Right lobe of liver (tissue), 6 donors: ENCODE measurements around the gene HOMER2. TPM values are rescaled to one million over a fixed set of nuclear protein-coding genes. Genes with fewer than 3 reads are reported as not detected.

Experiments used
- ATAC-seq, 4 donors: fragments of 200-7000 bp; cut with Tn5 transposase; one replicate each; pipeline ENCODE4 v1.9.1; 2020; ENCODE audit warnings: mild to moderate bottlenecking in 4 of 4, moderate library complexity in 4 of 4
- DNase-seq, 3 donors: peaks; one replicate each; pipeline ENCODE4 v3.0.0-alpha.2; 2020
- H3K27ac ChIP-seq, 3 donors: fragments of 200-600 bp; one replicate each; pipeline ENCODE4 v1.8.0; 2022
- H3K27me3 ChIP-seq, 2 donors: fragments of 200-600 bp; one replicate each; pipeline ENCODE4 v1.8.0; 2022
- H3K36me3 ChIP-seq, 4 donors: fragments of 200-600 bp; sonication (generic) in 1 of 4; one replicate each; pipeline versions ENCODE4 v1.5.1 to v1.8.0; 2017 to 2022; ENCODE audit warnings: control low read depth in 1 of 4
- H3K4me1 ChIP-seq, 4 donors: fragments of 200-600 bp; sonication (generic) in 1 of 4; one replicate each; pipeline versions ENCODE4 v1.5.1 to v1.8.0; 2017 to 2022; ENCODE audit warnings: control low read depth in 1 of 4
- H3K4me3 ChIP-seq, 3 donors: fragments of 200-600 bp; one replicate each; pipeline ENCODE4 v1.8.0; 2022
- H3K9me3 ChIP-seq, 4 donors: fragments of 200-600 bp; sonication (generic) in 1 of 4; one replicate each; pipeline versions ENCODE4 v1.5.1 to v1.8.0; 2017 to 2022; ENCODE audit warnings: control low read depth in 1 of 4
- POLR2A ChIP-seq: fragments of 450-650 bp; IDR thresholded peaks from one replicate; pipeline ENCODE4 v1.6.1; 2017; ENCODE audit warnings: antibody characterized with exemption, mild to moderate bottlenecking
- WGBS: methylation state at CpG from one replicate; pipeline ENCODE4 v1.1.6; 2018; ENCODE audit warnings: low coverage, low lambda C conversion rate; ENCODE audit not compliant: insufficient coverage; ENCODE audit errors: missing lambda C conversion rate; 5-methylcytosine and 5-hydroxymethylcytosine counted together
- intact Hi-C, 2 donors: fragments of 100-400 bp; cut with DNase I; formaldehyde crosslinking; loops; one replicate each; pipeline versions ENCODE4 v1.11.2 to v1.14.1; 2022
- total RNA-seq, 6 experiments: library from RNA; depleted of rRNA in 2 of 6; stranded (reverse); fragments of >200 nt in 2 of 6; fragmentation: NEBNext Ultra II Directional in 3 of 6; extraction: Animal tissue kit (Norgen Biotek cat#: 25700) in 3 of 6; gene quantifications; one replicate each; pipeline versions ENCODE4 v1.1.0 to v1.2.4, GENCODE V29; 2016 to 2023
- TF ChIP-seq, protein P1 (sequence below), 4 donors: fragments of 200-600 bp in 3 of 4; fragments of 450-650 bp in 1 of 4; IDR thresholded peaks; one replicate each; pipeline versions ENCODE4 v1.5.1 to v1.8.0; 2016 to 2022; ENCODE audit warnings: antibody characterized with exemption in 4 of 4, mild to moderate bottlenecking in 2 of 4
- donor health status: DM: no; HTN: yes; CAD: no.
- donor health status: DM: no; HTN: no; CAD: no.
- donor health status: DM: no; HTN: no; CAD: no.
- donor health status: DM: no; HTN: yes; CAD: no.
- donor health status: DM: no; HTN: yes; CAD: no.

HOMER2 gene
- total RNA-seq, 6 experiments from 2014 or later = 16.8 to 66.2 (median 60.7) TPM

DNA sequence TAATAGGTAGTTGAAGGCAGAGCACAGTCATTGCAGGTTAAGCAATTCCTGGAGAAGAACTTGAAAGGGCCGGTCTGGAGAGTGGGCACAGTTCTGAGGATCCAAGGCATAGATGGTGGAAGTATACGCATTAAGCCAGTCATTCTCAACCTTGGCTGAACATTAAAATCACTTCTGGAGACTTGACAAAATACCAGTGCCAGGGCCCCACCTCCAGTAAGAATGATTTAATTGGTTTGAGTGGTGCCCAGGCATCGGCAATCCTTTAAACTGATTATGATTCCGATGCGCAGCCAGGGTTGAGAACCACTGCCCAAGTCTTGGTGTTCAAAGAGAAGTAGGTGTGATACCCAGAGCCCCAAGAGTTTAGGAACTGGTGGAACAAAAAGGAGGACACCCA, 6.9 kb upstream of the HOMER2 start:
- Histone ChIP-seq H3K27ac (no peak overlapping the region), H3K36me3 (no peaks in the 10 kb centered on the region), H3K4me1 (peaks cover 0 to 6% (median 0%) of the 10 kb centered on the region in 4 donors), H3K27me3 (no peaks in the 10 kb centered on the region), H3K4me3 (no peak overlapping the region), H3K9me3 (no peaks in the 10 kb centered on the region)
- TF ChIP-seq, protein P1, sequence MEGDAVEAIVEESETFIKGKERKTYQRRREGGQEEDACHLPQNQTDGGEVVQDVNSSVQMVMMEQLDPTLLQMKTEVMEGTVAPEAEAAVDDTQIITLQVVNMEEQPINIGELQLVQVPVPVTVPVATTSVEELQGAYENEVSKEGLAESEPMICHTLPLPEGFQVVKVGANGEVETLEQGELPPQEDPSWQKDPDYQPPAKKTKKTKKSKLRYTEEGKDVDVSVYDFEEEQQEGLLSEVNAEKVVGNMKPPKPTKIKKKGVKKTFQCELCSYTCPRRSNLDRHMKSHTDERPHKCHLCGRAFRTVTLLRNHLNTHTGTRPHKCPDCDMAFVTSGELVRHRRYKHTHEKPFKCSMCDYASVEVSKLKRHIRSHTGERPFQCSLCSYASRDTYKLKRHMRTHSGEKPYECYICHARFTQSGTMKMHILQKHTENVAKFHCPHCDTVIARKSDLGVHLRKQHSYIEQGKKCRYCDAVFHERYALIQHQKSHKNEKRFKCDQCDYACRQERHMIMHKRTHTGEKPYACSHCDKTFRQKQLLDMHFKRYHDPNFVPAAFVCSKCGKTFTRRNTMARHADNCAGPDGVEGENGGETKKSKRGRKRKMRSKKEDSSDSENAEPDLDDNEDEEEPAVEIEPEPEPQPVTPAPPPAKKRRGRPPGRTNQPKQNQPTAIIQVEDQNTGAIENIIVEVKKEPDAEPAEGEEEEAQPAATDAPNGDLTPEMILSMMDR (IDR thresholded peaks at IDR 0.05) = no peak
- TF ChIP-seq POLR2A = no peak
- WGBS = 100% methylated on average over 2 of the region's 5 CpGs
- intact Hi-C loops = no loop called here
- ATAC-seq (no peak), DNase-seq (no peak)

GRCh38 chr15:82958638-82959037, 6.1 kb upstream of the HOMER2 start:
- no peak overlapping the region for H3K27ac ChIP-seq
- no peak overlapping the region for H3K4me3 ChIP-seq
- no peaks in the 10 kb centered on the region for H3K9me3 ChIP-seq
- DNase-seq (peak in 1 of 3 donors; percentile 50), ATAC-seq (peak; percentile 60 to 81 (median 73))
- TF ChIP-seq, protein P1 (IDR thresholded peaks at IDR 0.05) = no peak
- TF ChIP-seq POLR2A = no peak
- WGBS = no CpG with 5 or more reads among the region's 1 CpG
- peaks cover 0 to 6% (median 0%) of the 10 kb centered on the region in 4 donors for H3K4me1 ChIP-seq
- no peaks in the 10 kb centered on the region for H3K36me3 ChIP-seq
- H3K27me3 ChIP-seq = no peaks in the 10 kb centered on the region
- intact Hi-C loops = no loop called here

DNA sequence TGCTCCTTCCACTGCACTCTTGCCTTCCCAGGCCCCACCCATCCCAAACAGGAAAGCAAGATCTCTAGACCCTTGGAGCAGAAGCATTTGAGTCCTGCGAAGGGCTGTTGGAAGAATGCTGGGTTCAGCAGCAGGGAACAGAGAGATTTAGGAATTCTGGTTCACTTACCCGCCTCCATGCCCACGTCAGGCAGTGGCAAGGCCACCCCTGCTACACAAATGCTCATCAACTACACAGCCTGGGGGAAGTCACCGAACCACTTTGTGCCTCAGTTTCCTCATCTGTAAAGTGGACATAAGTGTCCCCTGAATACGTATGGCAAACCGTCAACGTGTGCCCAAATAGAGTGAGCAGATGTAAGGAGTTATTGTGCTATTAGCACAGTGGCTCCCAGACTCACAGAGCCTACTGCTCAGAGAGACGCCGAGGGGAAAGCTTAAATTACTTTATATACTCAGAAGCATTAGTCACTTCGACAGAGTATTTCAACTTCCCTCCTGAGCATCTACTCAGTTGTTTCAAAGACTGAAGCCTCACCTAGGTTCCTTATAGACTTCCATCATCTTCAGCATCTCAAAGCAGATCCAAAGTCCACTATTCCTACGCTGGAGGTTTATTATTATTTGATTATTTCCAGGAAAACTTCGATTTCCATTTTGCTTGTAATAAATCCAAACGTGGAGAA, 905 bp downstream of the HOMER2 start:
- intact Hi-C loops = no loop called here
- peak; percentile 5 to 56 (median 8) for ATAC-seq

DNA sequence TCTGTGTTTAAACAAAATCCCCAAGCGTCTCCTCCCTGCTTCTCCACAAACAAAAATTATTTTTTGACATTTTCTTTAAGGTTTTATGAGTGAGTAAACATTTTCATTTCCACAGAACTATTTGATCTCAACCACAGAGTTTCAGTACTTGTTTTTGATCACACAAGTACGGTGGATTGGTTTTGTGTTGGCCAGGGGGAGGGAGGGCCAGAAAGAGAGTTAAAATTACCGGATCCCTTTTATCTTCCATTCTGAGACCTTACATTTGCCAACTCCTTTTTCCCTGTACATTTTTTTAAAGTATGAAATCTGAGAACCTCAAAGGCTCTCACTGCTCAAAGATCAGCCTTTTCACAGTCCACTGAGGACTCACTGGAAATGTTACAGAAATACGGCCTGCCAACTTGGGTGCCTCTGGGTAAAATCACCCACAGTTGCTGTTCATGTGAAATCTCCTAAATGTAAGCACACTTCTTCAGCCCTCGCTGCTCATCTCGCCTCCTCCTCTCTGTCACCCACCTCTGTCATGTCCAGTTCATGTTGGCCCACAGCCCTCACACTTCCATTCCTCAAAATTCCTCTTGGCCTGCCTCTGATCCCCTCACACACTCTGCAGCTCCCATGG, 1.7 kb downstream of the HOMER2 start:
- no peak for DNase-seq
- TF ChIP-seq POLR2A = no peak
- TF ChIP-seq, protein P1 (IDR thresholded peaks at IDR 0.05) = no peak
- Histone ChIP-seq H3K4me1 (peaks cover 0 to 13% (median 3%) of the 10 kb centered on the region in 4 donors), H3K27ac (peak overlapping the region in 1 of 3 donors; percentile 70), H3K27me3 (no peaks in the 10 kb centered on the region), H3K9me3 (no peaks in the 10 kb centered on the region), H3K4me3 (peak overlapping the region in 2 of 3 donors; percentile 62 to 67), H3K36me3 (no peaks in the 10 kb centered on the region)
- WGBS = 27% methylated on average over 6 of the region's 6 CpGs
- ATAC-seq = peak in 3 of 4 donors; percentile 2 to 7 (median 6)
- intact Hi-C loops = no loop called here

More for the DNA sequence above, 905 bp downstream of the HOMER2 start:
- H3K36me3 ChIP-seq = no peaks in the 10 kb centered on the region
- no peaks in the 10 kb centered on the region for H3K27me3 ChIP-seq
- H3K4me3 ChIP-seq = peak overlapping the region; percentile 59 to 67 (median 62)
- peaks cover 0 to 12% (median under 1%) of the 10 kb centered on the region in 4 donors for H3K4me1 ChIP-seq
- peak overlapping the region in 2 of 3 donors; percentile 70 to 74 for H3K27ac ChIP-seq
- H3K9me3 ChIP-seq = no peaks in the 10 kb centered on the region
- DNase-seq = no peak
- TF ChIP-seq POLR2A = no peak
- TF ChIP-seq, protein P1 (IDR thresholded peaks at IDR 0.05) = no peak
- WGBS = 7% methylated on average over 9 of the region's 13 CpGs
